H1 (cell line): ENCODE measurements around the gene DAGLA. TPM values are rescaled to one million over a fixed set of nuclear protein-coding genes. Genes with fewer than 3 reads are reported as not detected.

Source experiments
- CTCF ChIA-PET: fragments of 300-600 bp; sonication (Branson Sonifier 250); formaldehyde crosslinking; loops from one replicate; lab custom pipeline; 2021; ENCODE audit not compliant: partially characterized antibody; lab: Charles Lee
- POLR2A ChIA-PET: fragments of 300-600 bp; sonication (Branson Sonifier 250); formaldehyde crosslinking; loops from one replicate; lab custom pipeline; 2021; ENCODE audit warnings: inconsistent platforms; ENCODE audit not compliant: partially characterized antibody; lab: Charles Lee
- DNase-seq, 2 experiments: peaks; one replicate each; pipeline versions ENCODE4 v3.0.0 to v3.0.0-alpha.2; 2010 to 2022; ENCODE audit warnings: low spot score in 2 of 2, low read depth in 1 of 2, mixed read lengths in 1 of 2
- FAIRE-seq: peaks from 2 replicates; lab custom pipeline; 2011; peaks lifted over from hg19 to GRCh38; lab: Jason Lieb, UNC
- H2AFZ ChIP-seq: 2 replicates; pipeline ENCODE4 v1.8.1; 2012; ENCODE audit warnings: low read length, inconsistent platforms
- H2AK5ac ChIP-seq: 2 replicates; pipeline ENCODE4 v1.6.1; 2013; ENCODE audit warnings: low read depth, low read length
- H2BK120ac ChIP-seq: replicated peaks from 2 replicates; pipeline ENCODE3; 2013; ENCODE audit warnings: low read depth, low read length, inconsistent platforms
- H2BK12ac ChIP-seq: 2 replicates; pipeline ENCODE4 v1.6.1; 2013; ENCODE audit warnings: low read depth, low read length
- H2BK15ac ChIP-seq: 2 replicates; pipeline ENCODE4 v1.6.1; 2013; ENCODE audit warnings: low read length
- H2BK20ac ChIP-seq: 2 replicates; pipeline ENCODE4 v1.6.1; 2013; ENCODE audit warnings: low read length
- H2BK5ac ChIP-seq: 2 replicates; pipeline ENCODE4 v1.6.1; 2013; ENCODE audit warnings: low read depth, low read length
- H3K14ac ChIP-seq: 2 replicates; pipeline ENCODE4 v1.6.1; 2013; ENCODE audit warnings: inconsistent platforms; ENCODE audit not compliant: insufficient read length
- H3K18ac ChIP-seq: 2 replicates; pipeline ENCODE4 v1.6.1; 2013; ENCODE audit warnings: low read length; ENCODE audit errors: extremely low read depth
- H3K23ac ChIP-seq: 2 replicates; pipeline ENCODE4 v1.6.1; 2013; ENCODE audit warnings: inconsistent platforms; ENCODE audit not compliant: insufficient read length
- H3K23me2 ChIP-seq: 2 replicates; pipeline ENCODE4 v1.6.1; 2013; ENCODE audit warnings: low read depth, low read length
- H3K27ac ChIP-seq: 2 replicates; pipeline ENCODE4 v1.6.1; 2011; ENCODE audit warnings: low read depth, low read length, inconsistent platforms
- H3K27me3 ChIP-seq, 4 experiments: replicated peaks in 1 of 4; 1 replicate in 1 of 4; 2 replicates in 3 of 4; pipeline versions ENCODE4 v1.6.1 to v1.8.1; 2011 to 2013; ENCODE audit warnings: low read length in 3 of 4, mild to moderate bottlenecking in 3 of 4, inconsistent platforms in 2 of 4, mixed read lengths in 2 of 4, moderate library complexity in 1 of 4; ENCODE audit not compliant: control insufficient read depth in 3 of 4, insufficient read depth in 3 of 4; ENCODE audit errors: extremely low read depth in 1 of 4
- H3K36me3 ChIP-seq, 4 experiments: 2 replicates each; pipeline versions ENCODE4 v1.6.1 to v1.8.1; 2011 to 2013; ENCODE audit warnings: mild to moderate bottlenecking in 4 of 4, low read length in 3 of 4, moderate library complexity in 2 of 4, control low read depth in 1 of 4, inconsistent platforms in 1 of 4; ENCODE audit not compliant: insufficient read depth in 4 of 4, control insufficient read depth in 2 of 4
- H3K4ac ChIP-seq: replicated peaks from 2 replicates; pipeline ENCODE3; 2013; ENCODE audit warnings: low read length, low read depth, mixed read lengths, inconsistent platforms; ENCODE audit not compliant: insufficient read length
- H3K4me1 ChIP-seq, 4 experiments: replicated peaks in 1 of 4; 1 replicate in 1 of 4; 2 replicates in 3 of 4; pipeline versions ENCODE4 v1.6.1 to v1.8.1; 2011 to 2013; ENCODE audit warnings: low read length in 3 of 4, inconsistent platforms in 2 of 4, mixed read lengths in 1 of 4; ENCODE audit not compliant: insufficient read depth in 4 of 4, control insufficient read depth in 3 of 4
- H3K4me2 ChIP-seq, 2 experiments: 2 replicates each; pipeline versions ENCODE4 v1.6.1 to v1.8.1; 2011 to 2013; ENCODE audit warnings: low read depth in 2 of 2, low read length in 2 of 2, control low read depth in 1 of 2, inconsistent platforms in 1 of 2, mild to moderate bottlenecking in 1 of 2; ENCODE audit not compliant: insufficient read depth in 1 of 2
- H3K4me3 ChIP-seq, 4 experiments: fragments of 200-600, 300-600 bp in 1 of 4; sonication (generic), shearing (Covaris generic), sonication (Bioruptor Twin) in 1 of 4; 2 replicates each; pipeline versions ENCODE4 v1.5.1 to v1.8.1; 2011 to 2016; ENCODE audit warnings: low read length in 4 of 4, low read depth in 3 of 4, control low read depth in 2 of 4, inconsistent platforms in 2 of 4, mild to moderate bottlenecking in 2 of 4, mixed read lengths in 1 of 4, moderate library complexity in 1 of 4; ENCODE audit not compliant: insufficient read depth in 2 of 4; ENCODE audit errors: extremely low read depth in 1 of 4
- H3K56ac ChIP-seq: replicated peaks from 2 replicates; pipeline ENCODE3; 2013; ENCODE audit warnings: low read depth, mild to moderate bottlenecking, mixed read lengths, low read length, inconsistent platforms; ENCODE audit not compliant: insufficient read length
- H3K79me1 ChIP-seq: 2 replicates; pipeline ENCODE4 v1.6.1; 2013; ENCODE audit warnings: low read depth, low read length, control low read depth
- H3K79me2 ChIP-seq, 2 experiments: 2 replicates each; pipeline versions ENCODE4 v1.6.1 to v1.8.1; 2012 to 2013; ENCODE audit warnings: low read length in 2 of 2, mild to moderate bottlenecking in 2 of 2, inconsistent platforms in 1 of 2; ENCODE audit not compliant: insufficient read depth in 2 of 2, control insufficient read depth in 1 of 2
- H3K9ac ChIP-seq, 4 experiments: replicated peaks in 1 of 4; 1 replicate in 1 of 4; 2 replicates in 3 of 4; pipeline versions ENCODE4 v1.6.1 to v1.8.1; 2011 to 2013; ENCODE audit warnings: low read depth in 3 of 4, low read length in 3 of 4, control low read depth in 2 of 4, mild to moderate bottlenecking in 2 of 4, moderate library complexity in 2 of 4, inconsistent platforms in 1 of 4; ENCODE audit errors: extremely low read depth in 1 of 4
- H3K9me3 ChIP-seq, 2 experiments: 2 replicates each; pipeline versions ENCODE4 v1.6.1 to v1.8.1; 2012 to 2013; ENCODE audit warnings: mild to moderate bottlenecking in 2 of 2, moderate library complexity in 2 of 2, control low read depth in 1 of 2, inconsistent platforms in 1 of 2, low read depth in 1 of 2, low read length in 1 of 2, mixed read lengths in 1 of 2; ENCODE audit not compliant: insufficient read depth in 2 of 2
- H4K20me1 ChIP-seq, 2 experiments: replicated peaks in 1 of 2; 2 replicates each; pipeline versions ENCODE3 to v1.8.1; 2011 to 2013; ENCODE audit warnings: inconsistent platforms in 2 of 2, low read length in 2 of 2, mild to moderate bottlenecking in 1 of 2; ENCODE audit not compliant: insufficient read depth in 2 of 2, control insufficient read depth in 1 of 2
- H4K5ac ChIP-seq: 2 replicates; pipeline ENCODE4 v1.6.1; 2013; ENCODE audit warnings: low read length, low read depth, mixed read lengths, inconsistent platforms; ENCODE audit not compliant: insufficient read length
- H4K8ac ChIP-seq: 2 replicates; pipeline ENCODE4 v1.8.0; 2013; ENCODE audit warnings: mild to moderate bottlenecking, moderate library complexity, low read length, inconsistent platforms; ENCODE audit not compliant: insufficient read depth; ENCODE audit errors: extremely low read depth
- H4K91ac ChIP-seq: replicated peaks from 2 replicates; pipeline ENCODE3; 2013; ENCODE audit warnings: low read length, mixed read lengths, inconsistent platforms; ENCODE audit not compliant: insufficient read length
- JUND ChIP-seq: IDR thresholded peaks from 2 replicates; pipeline ENCODE4 v1.6.1; 2011; ENCODE audit warnings: mild to moderate bottlenecking, improper control_type of control experiment, low read length
- WGBS, 2 experiments: shearing (Covaris generic) in 1 of 2; methylation state at CpG; one replicate each; pipeline versions ENCODE4 v1.1.6 to v1.1.7; 2013 to 2015; ENCODE audit warnings: low lambda C conversion rate in 2 of 2, mixed read lengths in 2 of 2, inconsistent platforms in 1 of 2, low coverage in 1 of 2, missing lambda C conversion rate in 1 of 2; ENCODE audit not compliant: insufficient replicate concordance in 2 of 2, insufficient coverage in 1 of 2, insufficient read length in 1 of 2; ENCODE audit errors: extremely low coverage in 1 of 2, missing lambda C conversion rate in 1 of 2; 5-methylcytosine and 5-hydroxymethylcytosine counted together
- polyA plus RNA-seq, 7 experiments: library from polyadenylated mRNA; depleted of rRNA in 3 of 7; stranded (reverse) in 5 of 7; unstranded in 2 of 7; fragments of >200 nt in 5 of 7; fragments of 200-250 nt in 2 of 7; gene quantifications; 1 replicate in 5 of 7; 2 replicates in 1 of 7; 4 replicates in 1 of 7; pipeline versions ENCODE4 v1.2.1 to v1.2.3, GENCODE V29; 2011 to 2013; ENCODE audit warnings: missing spikeins in 2 of 7, mixed read lengths in 2 of 7
- total RNA-seq: library from RNA; stranded (reverse); fragmentation: NEBNext Ultra II Directional; extraction: Animal tissue kit (Norgen Biotek cat#: 25700); gene quantifications from 2 replicates; pipeline ENCODE4 v1.2.1, GENCODE V29; 2021

The DAGLA gene
- total and polyA plus RNA-seq, 2 of the 8 experiments (the other 6 are each of a cell fraction or from before 2014, with no cell fraction given), result 3.6 to 6.6 TPM

DNA sequence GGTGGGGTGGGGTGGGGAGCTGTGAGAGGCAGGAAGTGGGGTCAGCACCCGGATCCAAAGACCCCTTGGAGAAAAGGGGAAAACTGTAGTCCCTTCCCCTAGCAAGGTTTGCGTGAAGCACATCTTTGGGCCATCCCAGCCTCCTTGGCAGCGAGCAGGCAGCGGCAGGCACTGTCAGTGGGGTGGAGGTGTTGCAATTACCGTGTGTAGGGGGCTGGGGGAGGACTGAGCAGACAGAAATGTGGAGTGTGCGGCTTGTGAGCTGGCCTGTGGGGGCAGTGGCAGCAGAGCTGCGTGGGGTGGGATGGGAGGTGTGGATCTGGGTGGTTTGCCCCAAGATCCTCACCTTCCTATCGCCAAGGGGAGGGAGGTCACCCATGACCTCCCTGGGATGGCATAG, 16.4 kb downstream of the DAGLA start:
- Histone ChIP-seq H3K4me1 (peaks cover 9 to 38% (median 26%) of the 10 kb centered on the region in 4 experiments), H4K20me1 (no peaks in the 10 kb centered on the region), H3K14ac (no peak overlapping the region), H3K9ac (no peak overlapping the region), H3K4me3 (no peak overlapping the region), H3K79me2 (no peaks in the 10 kb centered on the region), H3K79me1 (no peaks in the 10 kb centered on the region), H3K27ac (no peak overlapping the region), H3K18ac (peak overlapping the region; percentile 60), H3K4me2 (no peak overlapping the region), H2AK5ac (peak overlapping the region; percentile 66; the same call in 1 of the 2 replicates), H3K23ac (no peak overlapping the region), H4K5ac (no peak overlapping the region), H2BK120ac (no peak overlapping the region), H2BK5ac (peak overlapping the region; percentile 20; the same call in 1 of the 2 replicates), H3K9me3 (no peaks in the 10 kb centered on the region), H4K91ac (peak overlapping the region; percentile 75), H3K27me3 (peaks cover 0 to 3% (median 1%) of the 10 kb centered on the region in 4 experiments; a peak in 1 of 7 replicates), H3K36me3 (no peaks in the 10 kb centered on the region), H4K8ac (no peak overlapping the region), H2AFZ (no peak overlapping the region), H3K56ac (no peak overlapping the region), H2BK20ac (peak overlapping the region; percentile 29; the same call in 1 of the 2 replicates), H3K4ac (no peak overlapping the region), H2BK15ac (peak overlapping the region; percentile 97), H2BK12ac (peak overlapping the region; percentile 95; the same call in 1 of the 2 replicates), H3K23me2 (no peaks in the 10 kb centered on the region)
- 76% methylated on average over 6 of the region's 8 CpGs; no CpG with 5 or more reads in 1 of the 2 experiments for WGBS, 2 experiments
- DNase-seq, result no peak
- FAIRE-seq, result no peak
- TF ChIP-seq JUND, result no peak
- ChIA-PET POLR2A (interaction anchor here (1.0 to 1.1 kb wide), 2 partner anchors 11 to 29 kb away, joined by 3 to 4 read pairs; no protein-coding TSS in a partner anchor), CTCF (interaction anchor here (0.6 to 5.7 kb wide), 5 partner anchors 13 to 239 kb away, joined by 3 to 43 read pairs (median 4); no protein-coding TSS in a partner anchor)
